PC-3 (cell line): ENCODE results near the gene CTSF. TPM values are rescaled to one million over a fixed set of nuclear protein-coding genes. Genes with fewer than 3 reads are reported as not detected.

Experiments
- ATAC-seq: fragments of 200-7000 bp; cut with Tn5 transposase; 2 replicates; pipeline ENCODE4 v1.9.1; 2020; ENCODE audit warnings: mild to moderate bottlenecking, moderate library complexity
- BruUV-seq: library from RNA; stranded (reverse); fragments of 400-500 nt; replicated peaks from 2 replicates; lab custom pipeline; 2021; lab: Mats Ljungman, UMichigan
- CTCF ChIA-PET: fragments of 300-600 bp; sonication (Branson Sonifier 250); formaldehyde crosslinking; loops from one replicate; lab custom pipeline; 2022; ENCODE audit warnings: antibody characterized with exemption; lab: Charles Lee
- POLR2A ChIA-PET: fragments of 300-600 bp; sonication (Branson Sonifier 250); formaldehyde crosslinking; loops from one replicate; lab custom pipeline; 2022; ENCODE audit warnings: antibody characterized with exemption; ENCODE audit not compliant: unreplicated experiment; lab: Charles Lee
- DNase-seq: peaks from one replicate; pipeline ENCODE4 v3.0.0-alpha.2; 2015
- H2AFZ ChIP-seq: fragments of 300-600 bp; sonication (generic); 2 replicates; pipeline ENCODE4 v1.6.0; 2016; ENCODE audit warnings: antibody characterized with exemption, low read length
- H3F3A ChIP-seq: fragments of 300-600 bp; sonication (generic); one replicate; pipeline ENCODE4 v1.6.0; 2017; ENCODE audit warnings: antibody characterized with exemption, low read length, control low read depth, mild to moderate bottlenecking; ENCODE audit not compliant: unreplicated experiment
- H3K27ac ChIP-seq: fragments of 300-600 bp; sonication (generic); 2 replicates; pipeline ENCODE4 v1.5.1; 2016; ENCODE audit warnings: mild to moderate bottlenecking, low read length
- H3K27me3 ChIP-seq: fragments of 300-600 bp; sonication (generic); 2 replicates; pipeline ENCODE4 v1.6.1; 2016; ENCODE audit warnings: low read length, mixed read lengths
- H3K36me3 ChIP-seq: fragments of 300-600 bp; sonication (generic); 2 replicates; pipeline ENCODE4 v1.6.1; 2016; ENCODE audit warnings: low read depth, mixed run types, low read length, mixed read lengths
- H3K4me1 ChIP-seq: fragments of 300-600 bp; sonication (generic); 2 replicates; pipeline ENCODE4 v1.5.1; 2016; ENCODE audit warnings: low read length; ENCODE audit not compliant: insufficient read depth
- H3K4me2 ChIP-seq: fragments of 300-600 bp; sonication (generic); 2 replicates; pipeline ENCODE4 v1.6.0; 2016; ENCODE audit warnings: low read length
- H3K4me3 ChIP-seq: fragments of 300-600 bp; sonication (generic); 2 replicates; pipeline ENCODE4 v1.5.1; 2016; ENCODE audit warnings: mild to moderate bottlenecking, low read length, mixed read lengths
- H3K79me2 ChIP-seq: fragments of 300-600 bp; sonication (generic); 2 replicates; pipeline ENCODE4 v1.6.1; 2017; ENCODE audit warnings: low read length, mixed read lengths
- H3K9ac ChIP-seq: fragments of 300-600 bp; sonication (generic); 2 replicates; pipeline ENCODE4 v1.6.0; 2016; ENCODE audit warnings: mild to moderate bottlenecking, low read length
- H3K9me2 ChIP-seq: fragments of 300-600 bp; sonication (generic); replicated peaks from 2 replicates; pipeline ENCODE4 v1.6.1; 2016; ENCODE audit warnings: mixed run types, low read length, mixed read lengths
- H3K9me3 ChIP-seq: fragments of 300-600 bp; sonication (generic); 2 replicates; pipeline ENCODE4 v1.6.1; 2016; ENCODE audit warnings: low read length, mixed read lengths
- H4K20me1 ChIP-seq: fragments of 300-600 bp; sonication (generic); 2 replicates; pipeline ENCODE4 v1.6.1; 2016; ENCODE audit warnings: low read length, mixed read lengths
- EZH2 ChIP-seq: fragments of 300-600 bp; sonication (generic); IDR thresholded peaks from one replicate; pipeline ENCODE4 v1.6.1; 2017; ENCODE audit warnings: antibody characterized with exemption, mild to moderate bottlenecking, low read length; ENCODE audit not compliant: unreplicated experiment
- EZH2phosphoT487 ChIP-seq: fragments of 300-600 bp; sonication (generic); IDR thresholded peaks from 2 replicates; pipeline ENCODE4 v1.6.1; 2018; ENCODE audit warnings: mild to moderate bottlenecking, antibody characterized with exemption, low read length, borderline replicate concordance
- intact Hi-C: fragments of 100-400 bp; cut with micrococcal nuclease; formaldehyde crosslinking; loops from 2 replicates; pipeline ENCODE4 v1.9.0; 2023
- total RNA-seq: library from RNA; depleted of rRNA; stranded (reverse); fragments of >200 nt; gene quantifications from 2 replicates; pipeline ENCODE4 v1.2.3, GENCODE V29; 2014
- TF ChIP-seq, protein P1 (sequence below): fragments of 300-600 bp; sonication (generic); conservative IDR thresholded peaks from 2 replicates; pipeline ENCODE4 v1.5.1; 2017; ENCODE audit warnings: antibody characterized with exemption, low read depth, mild to moderate bottlenecking, low read length

Gene CTSF
- total RNA-seq, 1 experiment from 2014 or later: 9.4 TPM

- Histone ChIP-seq H3K79me2 (peaks cover 64% of the 10 kb centered on the region), H3K4me3 (peak within 1 kb of the TSS; percentile 89), H3K9ac (peak within 1 kb of the TSS; percentile 94), H3K9me2 (no peaks in the 10 kb centered on the region), H3K36me3 (peaks cover 31% of the 10 kb centered on the region), H2AFZ (peak within 1 kb of the TSS; percentile 71), H3K9me3 (no peaks in the 10 kb centered on the region), H3F3A (no peaks in the 10 kb centered on the region), H3K4me2 (peak within 1 kb of the TSS; percentile 88), H3K4me1 (peaks cover 34% of the 10 kb centered on the region), H3K27me3 (no peaks in the 10 kb centered on the region), H4K20me1 (peaks cover 44% of the 10 kb centered on the region), H3K27ac (peak within 1 kb of the TSS; percentile 77)
- TF ChIP-seq, protein P1, sequence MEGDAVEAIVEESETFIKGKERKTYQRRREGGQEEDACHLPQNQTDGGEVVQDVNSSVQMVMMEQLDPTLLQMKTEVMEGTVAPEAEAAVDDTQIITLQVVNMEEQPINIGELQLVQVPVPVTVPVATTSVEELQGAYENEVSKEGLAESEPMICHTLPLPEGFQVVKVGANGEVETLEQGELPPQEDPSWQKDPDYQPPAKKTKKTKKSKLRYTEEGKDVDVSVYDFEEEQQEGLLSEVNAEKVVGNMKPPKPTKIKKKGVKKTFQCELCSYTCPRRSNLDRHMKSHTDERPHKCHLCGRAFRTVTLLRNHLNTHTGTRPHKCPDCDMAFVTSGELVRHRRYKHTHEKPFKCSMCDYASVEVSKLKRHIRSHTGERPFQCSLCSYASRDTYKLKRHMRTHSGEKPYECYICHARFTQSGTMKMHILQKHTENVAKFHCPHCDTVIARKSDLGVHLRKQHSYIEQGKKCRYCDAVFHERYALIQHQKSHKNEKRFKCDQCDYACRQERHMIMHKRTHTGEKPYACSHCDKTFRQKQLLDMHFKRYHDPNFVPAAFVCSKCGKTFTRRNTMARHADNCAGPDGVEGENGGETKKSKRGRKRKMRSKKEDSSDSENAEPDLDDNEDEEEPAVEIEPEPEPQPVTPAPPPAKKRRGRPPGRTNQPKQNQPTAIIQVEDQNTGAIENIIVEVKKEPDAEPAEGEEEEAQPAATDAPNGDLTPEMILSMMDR: no peak
- TF ChIP-seq EZH2 (no peak), EZH2phosphoT487 (no peak)
- ATAC-seq: peak; percentile 94
- TSS peak; percentile 39 for BruUV-seq
- DNase-seq: peak; percentile 100
- ChIA-PET POLR2A (interaction anchor here (0.5 to 1.5 kb wide), 11 partner anchors 18 to 192 kb away, joined by 3 to 20 read pairs (median 3); partner anchors contain the start of genes DPP3, RBM4, RBM4B and ZDHHC24), CTCF (interaction anchor here (0.6 kb wide), 2 partner anchors 151 to 359 kb away, joined by 4 to 5 read pairs; no protein-coding TSS in a partner anchor)
- intact Hi-C loops: loop anchor here (2.0 kb wide), 3 partner anchors 22 to 70 kb away; partner anchors contain the start of genes ACTN3, CCDC87, CCS and RBM4
Observed at GRCh38 chr11:66616379-66617154, 48.2 kb upstream of the CTSF start, which contains the start of gene RBM14. TSS of gene RBM14 (plus strand) at chr11:66616630. CDS start at chr11:66616721, 91 bp downstream.

DNA sequence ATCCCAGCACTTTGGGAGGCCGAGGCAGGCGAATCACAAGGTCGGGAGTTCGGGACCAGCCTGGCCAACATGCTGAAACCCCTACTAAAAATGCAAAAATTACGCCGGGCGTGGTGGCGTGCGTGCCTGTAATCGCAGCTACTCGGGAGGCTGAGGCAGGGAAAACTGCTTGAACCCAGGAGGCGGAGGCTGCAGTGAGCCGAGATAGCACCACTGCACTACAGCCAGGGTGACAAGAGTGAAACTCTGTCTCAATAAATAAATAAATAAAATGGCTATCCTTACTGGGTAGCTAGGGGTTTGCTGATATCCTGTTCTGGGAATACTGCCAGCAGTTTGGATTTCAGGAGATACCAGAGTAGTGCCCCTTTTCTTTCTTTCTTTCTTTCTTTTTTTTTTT, 45.7 kb upstream of the CTSF start:
- TF ChIP-seq EZH2phosphoT487 (no peak), EZH2 (no peak)
- TF ChIP-seq, protein P1: no peak
- POLR2A ChIA-PET: no interaction called here

More for the DNA sequence above, 45.7 kb upstream of the CTSF start:
- ATAC-seq (no peak), DNase-seq (no peak)
- no peaks in the 10 kb centered on the region for H3K9me2 ChIP-seq
- no peak overlapping the region for H3K9ac ChIP-seq
- no peaks in the 10 kb centered on the region for H3K9me3 ChIP-seq
- no peaks in the 10 kb centered on the region for H3K27me3 ChIP-seq
- H3K27ac ChIP-seq: no peak overlapping the region
- peaks cover 39% of the 10 kb centered on the region for H3K79me2 ChIP-seq
- peaks cover 19% of the 10 kb centered on the region for H3K36me3 ChIP-seq
- no peak overlapping the region for H3K4me2 ChIP-seq
- no peaks in the 10 kb centered on the region for H3F3A ChIP-seq
- no peak overlapping the region for H2AFZ ChIP-seq
- intact Hi-C loops: no loop called here
- no peak overlapping the region for H3K4me3 ChIP-seq
- peaks cover 25% of the 10 kb centered on the region for H3K4me1 ChIP-seq
- no TSS peak for BruUV-seq
- CTCF ChIA-PET: no interaction called here
- H4K20me1 ChIP-seq: peaks cover 22% of the 10 kb centered on the region
